T-helper 17 cell (primary cell): ENCODE data around the gene FAM193A. TPM values are rescaled to one million over a fixed set of nuclear protein-coding genes. Genes with fewer than 3 reads are reported as not detected.

ENCODE experiments used
- ATAC-seq: fragments of 150-1000 bp; cut with Tn5 transposase; 2 replicates; pipeline ENCODE4 v1.10.0; 2021; ENCODE audit warnings: mild to moderate bottlenecking, moderate library complexity
- DNase-seq, 3 donors: peaks; one replicate each; pipeline versions ENCODE4 v3.0.0 to v3.0.0-alpha.2; 2020 to 2021
- H3K9me3 ChIP-seq: one replicate; pipeline ENCODE4 v1.7.0; 2013; ENCODE audit warnings: low read length, mild to moderate bottlenecking; ENCODE audit not compliant: control insufficient read depth, poor library complexity, severe bottlenecking
- H3K27ac Mint-ChIP-seq: one replicate; pipeline ENCODE4 v1.8.0; 2022; ENCODE audit warnings: mild to moderate bottlenecking, moderate library complexity, mixed read lengths
- H3K27me3 Mint-ChIP-seq: one replicate; pipeline ENCODE4 v1.8.0; 2022; ENCODE audit warnings: mixed read lengths
- H3K36me3 Mint-ChIP-seq: one replicate; pipeline ENCODE4 v1.8.0; 2022; ENCODE audit warnings: low read depth, mixed read lengths
- H3K4me1 Mint-ChIP-seq: one replicate; pipeline ENCODE4 v1.8.0; 2022; ENCODE audit warnings: mild to moderate bottlenecking, mixed read lengths
- H3K4me3 Mint-ChIP-seq: one replicate; pipeline ENCODE4 v1.8.0; 2022; ENCODE audit warnings: mild to moderate bottlenecking, moderate library complexity, mixed read lengths
- total RNA-seq, 4 donors: library from RNA in 2 of 4; stranded (reverse) in 2 of 4; gene quantifications; one replicate each; pipeline ENCODE4 v1.2.3 and lab custom pipeline; 2022 to 2026

Gene FAM193A
- total RNA-seq, 2 donors from 2014 or later = 34.8 to 39.8 TPM

DNA sequence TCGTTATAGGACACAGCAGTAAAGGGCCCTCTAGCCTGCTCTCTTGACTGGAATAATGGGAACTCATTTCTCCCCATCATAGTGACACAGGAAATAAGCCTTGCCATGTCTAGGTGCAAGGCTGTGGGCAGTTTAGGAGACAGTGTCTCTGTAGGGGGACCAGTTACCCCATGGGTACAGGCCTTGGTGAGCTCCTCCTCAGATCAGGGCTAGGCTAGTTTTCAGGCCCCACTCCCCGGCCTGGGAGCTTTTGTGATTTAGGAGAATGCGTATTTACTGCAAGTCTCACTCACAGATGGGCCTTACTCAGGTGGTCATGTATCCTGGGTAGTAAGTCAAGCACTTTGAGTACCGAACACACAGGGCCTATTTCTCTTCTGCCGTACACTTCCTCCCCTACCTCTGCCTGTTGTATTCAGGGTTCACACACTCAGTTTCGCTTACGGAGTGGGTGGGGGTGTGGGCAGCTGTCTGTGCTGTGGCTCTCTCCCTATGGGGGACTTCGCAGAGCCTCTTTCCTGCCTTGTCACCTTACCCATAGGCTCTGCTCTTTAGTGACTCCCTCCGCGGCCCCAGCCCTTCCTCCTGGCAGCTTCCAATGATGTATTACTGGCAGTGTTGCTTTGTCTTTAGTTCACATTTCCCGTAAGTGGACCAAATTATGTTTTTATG, 34.2 kb downstream of the FAM193A start:
- peak overlapping the region; percentile 74 for H3K27ac Mint-ChIP-seq
- H3K4me1 Mint-ChIP-seq = peaks cover 46% of the 10 kb centered on the region
- ATAC-seq = peak; percentile 91
- peak overlapping the region; percentile 31 for H3K4me3 Mint-ChIP-seq
- H3K36me3 Mint-ChIP-seq = peaks cover 5% of the 10 kb centered on the region
- no peak for DNase-seq
- H3K9me3 ChIP-seq = no peaks in the 10 kb centered on the region
- no peaks in the 10 kb centered on the region for H3K27me3 Mint-ChIP-seq

DNA sequence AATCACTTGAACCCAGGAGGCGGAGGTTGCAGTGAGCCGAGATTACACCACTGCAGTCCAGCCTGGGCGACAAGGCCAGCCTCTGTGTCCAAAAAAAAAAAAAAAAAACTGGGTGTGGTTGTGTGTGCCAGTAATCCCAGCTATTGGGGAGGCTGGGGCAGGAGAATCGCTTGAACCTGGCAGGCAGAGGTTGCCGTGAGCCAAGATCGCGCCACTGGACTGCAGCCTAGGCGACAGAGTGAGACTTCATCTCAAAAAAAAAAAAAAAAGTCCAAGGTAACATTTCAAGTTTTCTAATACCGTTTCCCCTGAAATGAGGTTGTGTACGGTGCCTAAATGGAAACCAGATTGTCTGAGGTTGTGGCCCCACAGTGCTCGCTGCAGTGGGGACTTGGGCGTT, 35.6 kb downstream of the FAM193A start:
- H3K9me3 ChIP-seq = no peaks in the 10 kb centered on the region
- H3K27ac Mint-ChIP-seq = peak overlapping the region; percentile 86
- no peak for DNase-seq
- no peak overlapping the region for H3K4me3 Mint-ChIP-seq
- no peaks in the 10 kb centered on the region for H3K27me3 Mint-ChIP-seq
- H3K4me1 Mint-ChIP-seq = peaks cover 50% of the 10 kb centered on the region
- ATAC-seq = no peak
- peaks cover 5% of the 10 kb centered on the region for H3K36me3 Mint-ChIP-seq

DNA sequence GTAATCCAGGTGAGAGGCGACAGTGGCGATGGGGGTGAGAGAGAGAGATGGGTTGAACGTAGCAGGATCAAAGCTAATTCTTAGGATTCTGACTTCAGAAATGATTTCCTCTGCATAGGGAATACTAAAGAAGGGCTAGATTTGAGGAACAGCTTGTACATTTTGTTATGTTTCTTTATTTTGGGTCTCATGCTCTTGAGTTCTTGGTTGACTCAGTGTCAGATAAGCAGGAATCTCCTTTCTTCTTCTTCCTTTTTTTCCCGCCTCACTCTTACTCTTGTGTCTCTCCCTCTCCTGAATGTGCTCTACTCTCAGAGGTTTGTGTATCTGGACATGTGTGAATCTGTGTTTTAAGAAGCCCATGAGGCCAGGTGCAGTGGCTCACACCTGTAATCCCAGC, 36.4 kb downstream of the FAM193A start:
- peaks cover 48% of the 10 kb centered on the region for H3K4me1 Mint-ChIP-seq
- no peak for ATAC-seq
- no peaks in the 10 kb centered on the region for H3K27me3 Mint-ChIP-seq
- peak overlapping the region; percentile 86 for H3K27ac Mint-ChIP-seq
- H3K36me3 Mint-ChIP-seq = peaks cover 5% of the 10 kb centered on the region
- H3K9me3 ChIP-seq = no peaks in the 10 kb centered on the region
- no peak for DNase-seq
- H3K4me3 Mint-ChIP-seq = no peak overlapping the region

DNA sequence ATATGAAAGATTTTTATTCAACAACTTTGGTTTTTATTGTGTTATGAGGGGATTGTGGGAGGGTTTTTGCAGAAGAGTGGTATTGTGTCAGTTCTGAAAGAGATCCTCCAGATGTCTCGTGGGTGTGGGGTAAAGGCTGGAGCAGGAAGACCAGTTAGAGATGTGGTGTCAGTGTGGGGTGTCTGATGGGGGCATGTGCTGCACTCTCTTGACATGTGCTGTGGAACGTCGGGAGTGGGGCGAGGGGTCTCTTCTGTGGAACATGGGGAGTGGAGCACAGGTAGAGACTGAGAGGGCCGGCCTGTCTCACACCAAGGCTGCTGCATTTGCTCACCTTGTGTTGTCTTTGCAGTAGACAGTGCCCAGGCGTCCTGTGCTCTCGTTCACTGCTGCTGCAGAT, 37.6 kb downstream of the FAM193A start:
- H3K4me1 Mint-ChIP-seq = peaks cover 44% of the 10 kb centered on the region
- no peak for DNase-seq
- H3K27ac Mint-ChIP-seq = peak overlapping the region; percentile 86
- no peaks in the 10 kb centered on the region for H3K9me3 ChIP-seq
- no peaks in the 10 kb centered on the region for H3K27me3 Mint-ChIP-seq
- no peak for ATAC-seq
- peaks cover 5% of the 10 kb centered on the region for H3K36me3 Mint-ChIP-seq
- H3K4me3 Mint-ChIP-seq = peak overlapping the region; percentile 67

DNA sequence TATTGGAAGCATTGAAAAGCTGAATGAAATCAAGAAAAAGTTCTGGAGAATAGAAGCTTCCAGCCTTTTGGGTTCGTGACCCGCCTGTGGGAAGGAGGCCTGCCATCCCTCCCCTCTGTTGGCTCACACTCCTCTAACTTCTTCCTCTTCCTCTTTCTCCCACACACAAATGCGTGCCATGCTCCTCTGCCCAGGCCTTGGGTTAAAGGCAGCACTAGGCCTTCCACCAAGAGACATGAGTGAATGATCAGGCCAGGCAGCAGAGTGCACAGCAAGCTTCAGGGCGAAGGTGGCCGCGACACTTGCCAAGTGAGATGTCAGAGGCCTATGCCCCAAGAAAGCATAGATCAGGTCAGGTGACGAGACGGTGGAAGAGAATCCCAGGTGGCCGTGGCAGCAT, 38.4 kb downstream of the FAM193A start:
- Mint-ChIP-seq H3K27me3 (no peaks in the 10 kb centered on the region), H3K36me3 (peaks cover 5% of the 10 kb centered on the region), H3K27ac (peak overlapping the region; percentile 24), H3K4me1 (peaks cover 43% of the 10 kb centered on the region), H3K4me3 (peak overlapping the region; percentile 1)
- DNase-seq = no peak
- no peaks in the 10 kb centered on the region for H3K9me3 ChIP-seq
- ATAC-seq = no peak

DNA sequence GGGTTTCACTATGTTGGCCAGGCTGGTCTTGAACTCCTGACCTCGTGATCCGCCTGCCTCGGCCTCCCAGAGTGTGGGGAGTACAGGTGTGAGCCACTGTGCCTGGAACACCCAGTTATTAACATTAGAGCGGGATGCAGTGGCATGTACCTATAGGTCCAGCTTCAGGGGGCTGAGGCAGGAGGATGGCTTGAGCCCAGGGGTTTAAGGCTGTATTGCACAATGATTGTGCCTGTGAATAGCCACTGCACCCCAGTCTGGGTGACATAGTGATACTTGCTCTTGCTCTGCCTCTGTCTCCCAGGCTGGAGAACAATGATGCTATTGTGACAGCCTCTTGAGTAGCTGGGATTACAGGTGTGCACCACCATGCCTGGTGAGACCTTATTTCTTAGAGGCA, 39.8 kb downstream of the FAM193A start:
- H3K27me3 Mint-ChIP-seq = no peaks in the 10 kb centered on the region
- no peak overlapping the region for H3K27ac Mint-ChIP-seq
- DNase-seq = no peak
- peaks cover 5% of the 10 kb centered on the region for H3K36me3 Mint-ChIP-seq
- peaks cover 34% of the 10 kb centered on the region for H3K4me1 Mint-ChIP-seq
- no peak for ATAC-seq
- H3K4me3 Mint-ChIP-seq = no peak overlapping the region
- no peaks in the 10 kb centered on the region for H3K9me3 ChIP-seq

DNA sequence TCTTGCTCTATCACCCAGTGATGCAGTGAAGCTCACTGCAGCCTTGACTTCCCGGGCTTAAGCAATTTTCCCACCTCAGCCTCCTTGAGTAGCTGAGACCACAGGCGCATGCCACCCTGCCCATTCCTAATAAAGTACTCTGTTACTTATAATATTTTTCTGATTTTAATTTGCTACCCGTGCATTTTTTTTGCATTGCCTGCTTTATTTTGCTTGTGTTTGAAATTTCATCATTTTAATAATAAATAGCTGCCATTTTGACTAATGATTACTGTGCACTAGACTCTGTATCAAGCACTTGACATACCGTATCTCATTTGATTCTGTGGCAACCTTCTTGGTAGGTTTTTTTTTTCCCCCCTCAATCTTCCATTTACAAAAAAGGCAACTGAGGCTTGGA, 41.7 kb downstream of the FAM193A start:
- peaks cover 34% of the 10 kb centered on the region for H3K4me1 Mint-ChIP-seq
- no peak for ATAC-seq

DNA sequence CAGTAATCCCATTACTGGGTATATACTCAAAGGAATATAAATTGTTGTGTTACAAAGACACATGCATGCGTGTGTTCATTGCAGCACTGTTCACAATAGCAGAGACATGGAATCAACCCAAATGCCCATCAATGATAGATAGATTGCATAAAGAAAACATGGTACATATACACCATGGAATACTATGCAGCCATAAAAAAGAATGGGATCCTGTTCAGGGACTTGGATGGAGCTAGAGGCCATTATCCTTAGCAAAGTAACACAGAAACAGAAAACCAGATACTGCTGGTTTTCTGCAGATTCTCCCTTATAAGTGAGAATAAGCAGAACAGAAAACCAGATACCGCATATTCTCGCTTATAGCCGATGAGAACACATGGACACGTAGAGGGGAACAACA, 43.5 kb downstream of the FAM193A start:
- Mint-ChIP-seq H3K36me3 (peaks cover 2% of the 10 kb centered on the region), H3K27ac (no peak overlapping the region), H3K4me3 (no peak overlapping the region), H3K27me3 (no peaks in the 10 kb centered on the region), H3K4me1 (peaks cover 30% of the 10 kb centered on the region)
- no peak for DNase-seq
- H3K9me3 ChIP-seq = no peaks in the 10 kb centered on the region
- no peak for ATAC-seq

More for the DNA sequence above, 41.7 kb downstream of the FAM193A start:
- DNase-seq = no peak
- H3K36me3 Mint-ChIP-seq = peaks cover 5% of the 10 kb centered on the region
- H3K9me3 ChIP-seq = no peaks in the 10 kb centered on the region
- peak overlapping the region; percentile 57 for H3K27ac Mint-ChIP-seq
- H3K27me3 Mint-ChIP-seq = no peaks in the 10 kb centered on the region
- H3K4me3 Mint-ChIP-seq = no peak overlapping the region

DNA sequence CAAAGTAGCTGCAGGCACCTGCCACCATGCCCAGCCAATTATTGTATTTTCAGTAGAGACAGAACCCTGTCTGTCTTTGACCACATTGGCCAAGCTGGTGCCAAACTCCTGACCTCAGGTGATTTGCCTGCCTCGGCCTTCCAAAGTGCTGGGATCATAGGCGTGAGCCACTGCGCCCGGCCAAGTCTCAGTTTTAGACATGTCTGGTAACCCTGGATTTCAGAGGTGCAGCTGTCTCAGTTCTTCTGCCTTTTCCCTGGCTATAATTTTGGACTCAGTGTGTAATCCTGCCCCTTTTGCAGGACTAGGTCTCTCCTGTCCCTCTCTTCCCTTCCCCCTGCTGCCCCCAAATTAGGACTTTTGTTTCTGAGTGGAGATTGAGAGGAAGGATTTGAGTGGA, 46.6 kb downstream of the FAM193A start:
- H3K27me3 Mint-ChIP-seq = no peaks in the 10 kb centered on the region
- DNase-seq (no peak), ATAC-seq (no peak)
- no peak overlapping the region for H3K4me3 Mint-ChIP-seq
- peak overlapping the region; percentile 87 for H3K27ac Mint-ChIP-seq
- H3K36me3 Mint-ChIP-seq = no peaks in the 10 kb centered on the region
- H3K9me3 ChIP-seq = no peaks in the 10 kb centered on the region
- H3K4me1 Mint-ChIP-seq = peaks cover 40% of the 10 kb centered on the region

DNA sequence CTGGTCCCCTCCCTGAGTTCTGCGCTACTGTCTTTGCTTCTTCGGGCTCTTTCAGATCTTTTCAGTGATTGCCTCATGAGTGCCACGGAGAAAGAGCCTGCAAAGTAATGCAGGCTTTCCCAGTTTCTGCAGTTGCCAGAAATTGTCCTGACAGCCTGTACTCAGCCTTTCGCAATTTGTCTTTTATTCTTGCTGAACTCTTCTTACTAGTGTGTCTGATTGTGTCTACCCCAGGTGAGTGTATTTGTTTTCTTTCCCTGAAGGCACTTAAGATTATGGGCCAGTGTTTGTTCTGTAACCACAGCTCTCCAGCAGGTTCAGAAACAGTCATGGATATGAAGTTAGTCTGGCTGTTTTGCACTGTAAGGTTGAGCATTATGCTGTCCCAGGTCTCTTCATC, 47.1 kb downstream of the FAM193A start:
- Mint-ChIP-seq H3K4me1 (peaks cover 45% of the 10 kb centered on the region), H3K36me3 (no peaks in the 10 kb centered on the region), H3K27ac (peak overlapping the region; percentile 87), H3K27me3 (no peaks in the 10 kb centered on the region), H3K4me3 (no peak overlapping the region)
- no peak for ATAC-seq
- no peak for DNase-seq
- no peaks in the 10 kb centered on the region for H3K9me3 ChIP-seq

DNA sequence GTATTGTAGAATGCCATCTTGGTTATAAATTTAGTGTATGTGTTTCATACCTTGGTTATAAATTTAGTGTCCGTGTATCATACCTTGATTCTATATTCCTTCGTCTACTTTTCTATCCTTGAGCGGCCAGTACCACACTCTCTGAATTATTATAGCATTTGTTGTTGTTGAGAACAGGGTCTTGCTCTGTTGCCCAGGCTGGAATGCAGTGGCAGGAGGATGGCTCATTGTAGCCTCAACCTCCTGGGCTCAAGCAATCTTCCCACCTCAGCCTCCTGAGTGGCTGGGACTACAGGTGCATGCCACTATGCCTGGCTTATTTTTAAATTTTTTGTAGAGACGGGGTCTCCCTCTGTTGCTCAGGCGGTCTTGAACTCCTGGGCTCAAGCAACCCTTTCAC, 50.1 kb downstream of the FAM193A start:
- Mint-ChIP-seq H3K36me3 (no peaks in the 10 kb centered on the region), H3K4me1 (peaks cover 58% of the 10 kb centered on the region), H3K27me3 (no peaks in the 10 kb centered on the region), H3K27ac (peak overlapping the region; percentile 41), H3K4me3 (no peak overlapping the region)
- ATAC-seq (no peak), DNase-seq (no peak)
- H3K9me3 ChIP-seq = no peaks in the 10 kb centered on the region

DNA sequence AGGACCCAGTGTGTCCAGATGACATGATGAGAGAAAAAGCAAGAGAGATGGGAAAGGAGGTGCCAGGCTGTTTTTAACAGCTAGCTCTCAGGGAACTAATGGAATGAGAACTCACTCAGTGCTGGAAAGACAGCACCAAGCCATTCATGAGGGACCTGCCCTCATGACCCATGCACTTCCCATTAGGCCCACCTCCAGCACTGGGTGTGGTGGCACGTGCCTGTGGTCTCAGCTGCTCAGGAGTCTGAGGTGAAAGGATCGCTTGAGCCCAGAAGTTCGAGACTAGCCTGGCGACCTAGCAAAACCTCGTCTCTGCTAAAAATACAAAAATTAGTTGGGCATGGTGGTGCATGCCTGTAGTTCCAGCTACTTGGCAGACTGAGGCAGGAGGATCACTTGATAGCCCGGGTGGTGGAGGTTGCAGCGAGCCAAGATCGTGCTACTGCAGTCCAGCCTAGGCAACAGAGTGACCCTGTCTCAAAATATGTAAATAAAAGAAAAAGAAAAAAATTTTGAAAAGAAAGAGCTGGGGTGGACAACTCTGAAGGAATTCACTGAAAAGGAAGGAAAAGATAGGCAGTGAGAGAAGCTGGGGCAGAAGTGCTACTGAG, 50.9 kb downstream of the FAM193A start:
- no peaks in the 10 kb centered on the region for H3K27me3 Mint-ChIP-seq
- DNase-seq = no peak
- no peaks in the 10 kb centered on the region for H3K36me3 Mint-ChIP-seq
- no peak overlapping the region for H3K4me3 Mint-ChIP-seq
- peaks cover 54% of the 10 kb centered on the region for H3K4me1 Mint-ChIP-seq
- peak overlapping the region; percentile 41 for H3K27ac Mint-ChIP-seq
- ATAC-seq = no peak
- H3K9me3 ChIP-seq = no peaks in the 10 kb centered on the region

DNA sequence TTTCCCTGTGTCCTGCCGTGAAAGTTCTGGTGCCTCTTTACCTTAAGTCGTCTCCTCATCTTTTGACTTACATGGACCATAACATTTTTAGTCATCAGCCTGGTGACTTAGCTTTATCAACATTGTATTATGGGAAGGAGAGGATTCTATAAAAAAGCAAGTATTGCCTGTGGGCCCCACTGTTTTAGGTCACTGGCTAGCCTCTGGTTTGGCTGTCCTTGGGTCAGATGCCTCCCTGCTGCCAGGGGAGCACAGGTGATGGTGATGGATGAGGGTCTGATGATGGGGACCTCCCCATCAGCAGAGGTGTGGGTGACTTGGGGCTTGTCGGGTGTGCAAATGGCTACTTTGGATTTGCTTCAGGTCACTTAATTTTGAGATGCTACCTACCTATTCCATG, 51.8 kb downstream of the FAM193A start:
- no peak for DNase-seq
- Mint-ChIP-seq H3K27me3 (no peaks in the 10 kb centered on the region), H3K27ac (no peak overlapping the region), H3K4me3 (peak overlapping the region; percentile 9), H3K36me3 (no peaks in the 10 kb centered on the region), H3K4me1 (peaks cover 54% of the 10 kb centered on the region)
- ATAC-seq = no peak
- H3K9me3 ChIP-seq = no peaks in the 10 kb centered on the region

DNA sequence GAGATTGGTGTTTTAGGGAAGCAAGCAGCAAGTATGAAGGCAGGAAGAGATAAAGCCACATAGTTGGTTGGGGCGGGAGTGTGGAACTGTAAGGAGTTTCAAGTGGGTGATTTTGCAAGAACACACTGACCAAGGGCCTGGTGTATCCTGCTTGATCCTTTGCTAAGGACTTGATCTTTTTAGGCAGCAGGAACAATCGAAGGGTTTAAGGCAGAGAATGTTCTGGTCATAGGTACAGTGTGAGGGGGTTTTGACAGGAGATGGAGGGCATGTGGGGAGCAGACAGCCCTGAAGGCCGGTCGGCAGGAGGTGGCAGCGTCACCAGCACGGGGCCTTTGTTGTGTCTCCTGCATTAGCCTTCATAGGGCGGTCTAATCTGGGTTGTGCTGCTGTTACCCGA, 54.7 kb downstream of the FAM193A start:
- ATAC-seq = no peak
- H3K4me3 Mint-ChIP-seq = no peak overlapping the region
- no peaks in the 10 kb centered on the region for H3K9me3 ChIP-seq
- no peak for DNase-seq
- peak overlapping the region; percentile 83 for H3K27ac Mint-ChIP-seq
- H3K4me1 Mint-ChIP-seq = peaks cover 62% of the 10 kb centered on the region
- H3K36me3 Mint-ChIP-seq = no peaks in the 10 kb centered on the region
- H3K27me3 Mint-ChIP-seq = no peaks in the 10 kb centered on the region
